A172 (cell line): ENCODE results near the gene IL20RB. TPM values are rescaled to one million over a fixed set of nuclear protein-coding genes. Genes with fewer than 3 reads are reported as not detected.

Experiments used
- DNase-seq: peaks from one replicate; pipeline ENCODE4 v3.0.0-alpha.2; 2015; ENCODE audit warnings: low spot score
- total RNA-seq: library from RNA; depleted of rRNA; stranded (reverse); fragments of >200 nt; shearing (Covaris generic); gene quantifications from 2 replicates; pipeline ENCODE4 v1.2.3, GENCODE V29; 2014; rRNA removed

Gene IL20RB, protein sequence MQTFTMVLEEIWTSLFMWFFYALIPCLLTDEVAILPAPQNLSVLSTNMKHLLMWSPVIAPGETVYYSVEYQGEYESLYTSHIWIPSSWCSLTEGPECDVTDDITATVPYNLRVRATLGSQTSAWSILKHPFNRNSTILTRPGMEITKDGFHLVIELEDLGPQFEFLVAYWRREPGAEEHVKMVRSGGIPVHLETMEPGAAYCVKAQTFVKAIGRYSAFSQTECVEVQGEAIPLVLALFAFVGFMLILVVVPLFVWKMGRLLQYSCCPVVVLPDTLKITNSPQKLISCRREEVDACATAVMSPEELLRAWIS
- total RNA-seq = 0.72 and 1.1 TPM in 2 replicates

DNA sequence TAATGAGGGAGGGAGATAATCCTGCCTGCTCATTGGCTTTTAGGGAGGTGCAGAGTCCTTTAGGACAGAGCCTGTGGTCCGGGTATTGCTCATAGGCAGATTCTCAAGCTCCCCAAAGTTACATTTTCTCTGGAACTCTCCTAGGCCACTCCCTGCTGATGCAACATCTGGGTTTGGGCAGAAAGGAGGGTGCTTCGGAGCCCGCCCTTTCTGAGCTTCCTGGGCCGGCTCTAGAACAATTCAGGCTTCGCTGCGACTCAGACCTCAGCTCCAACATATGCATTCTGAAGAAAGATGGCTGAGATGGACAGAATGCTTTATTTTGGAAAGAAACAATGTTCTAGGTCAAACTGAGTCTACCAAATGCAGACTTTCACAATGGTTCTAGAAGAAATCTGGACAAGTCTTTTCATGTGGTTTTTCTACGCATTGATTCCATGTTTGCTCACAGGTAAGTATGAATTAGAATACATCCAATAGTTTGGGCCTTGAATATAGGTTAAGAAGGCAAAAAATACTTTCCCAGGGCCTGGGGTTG is at the start of gene IL20RB:
TSS of gene IL20RB (plus strand) at position 233 of the 538 bp plus-strand sequence. CDS start at position 364, 131 bp downstream.
- DNase-seq = peak; percentile 35

DNA sequence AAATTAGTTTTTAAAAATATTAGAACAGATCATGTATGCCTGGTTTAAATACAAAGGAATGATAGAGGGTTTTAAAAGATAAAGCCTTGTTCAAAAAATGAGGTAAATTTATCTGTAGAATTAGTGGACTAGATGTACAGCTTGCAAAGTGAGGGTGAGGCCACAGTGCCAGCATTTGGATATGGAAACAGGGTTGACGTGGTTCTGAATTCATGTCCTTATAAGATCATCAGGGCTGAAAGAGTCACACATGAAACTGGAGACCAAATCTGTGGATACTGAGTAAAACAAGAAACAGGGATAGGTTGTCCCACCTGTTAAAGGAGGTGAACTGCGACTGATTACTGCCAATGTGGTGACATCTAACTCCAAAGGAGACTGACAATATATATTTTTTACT is 49.5 kb upstream of the IL20RB start:
- DNase-seq = no peak

DNA sequence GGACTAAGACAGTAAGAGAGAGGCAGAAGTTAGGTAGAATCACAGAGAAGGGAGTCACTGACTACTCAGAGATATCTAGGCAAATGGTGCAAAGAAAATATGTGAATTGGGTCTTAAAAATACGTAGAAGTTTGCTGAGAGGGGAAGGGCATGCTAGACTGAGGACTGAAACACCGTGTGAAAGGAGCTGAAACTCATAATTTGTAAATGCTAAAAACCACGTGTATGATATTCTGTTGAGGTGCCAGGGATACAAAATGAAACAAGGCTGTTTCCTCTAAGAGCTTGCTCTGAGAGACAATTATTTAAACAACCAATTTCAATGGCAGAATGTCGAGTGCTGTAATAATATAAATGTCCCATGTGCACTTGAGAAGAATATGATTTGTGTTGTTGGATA is 48.6 kb upstream of the IL20RB start:
- DNase-seq = no peak

DNA sequence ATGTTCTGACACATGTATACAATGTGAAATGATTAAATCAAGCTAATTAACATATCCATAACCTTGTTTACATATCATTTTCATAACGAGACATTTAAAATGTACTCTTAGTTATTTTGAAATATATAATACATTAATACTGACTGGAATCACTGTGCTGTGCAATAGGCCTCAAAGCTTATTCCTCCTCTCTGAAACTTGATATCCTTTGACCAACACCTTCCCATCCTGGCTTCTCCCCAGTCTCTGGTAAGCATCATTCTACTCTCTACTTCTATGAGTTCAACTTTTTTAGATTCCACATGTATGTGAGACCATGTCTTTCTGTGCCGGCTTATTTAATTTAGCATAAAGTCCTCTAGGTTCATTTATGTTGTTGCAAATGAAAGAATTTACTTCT is 47.1 kb upstream of the IL20RB start:
- no peak for DNase-seq

DNA sequence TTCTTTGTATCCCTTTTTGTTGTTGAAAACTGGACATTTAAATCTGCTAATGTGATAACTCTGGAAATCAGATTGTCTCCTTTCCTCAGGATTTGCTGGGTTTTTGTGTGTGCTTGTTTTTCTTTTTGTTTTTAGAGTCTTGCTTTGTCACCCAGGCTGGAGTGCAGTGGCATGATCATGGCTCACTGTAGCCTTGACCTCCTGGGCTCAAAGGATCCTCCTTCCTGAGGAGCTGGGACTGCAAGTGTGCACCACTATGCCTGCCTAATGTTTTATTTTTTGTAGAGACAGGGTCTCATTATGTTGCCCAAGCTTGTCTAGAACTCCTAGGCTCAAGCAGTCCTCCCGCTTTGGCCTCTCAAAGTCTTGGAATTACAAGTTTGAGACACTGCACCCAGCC is 44.6 kb upstream of the IL20RB start:
- no peak for DNase-seq

DNA sequence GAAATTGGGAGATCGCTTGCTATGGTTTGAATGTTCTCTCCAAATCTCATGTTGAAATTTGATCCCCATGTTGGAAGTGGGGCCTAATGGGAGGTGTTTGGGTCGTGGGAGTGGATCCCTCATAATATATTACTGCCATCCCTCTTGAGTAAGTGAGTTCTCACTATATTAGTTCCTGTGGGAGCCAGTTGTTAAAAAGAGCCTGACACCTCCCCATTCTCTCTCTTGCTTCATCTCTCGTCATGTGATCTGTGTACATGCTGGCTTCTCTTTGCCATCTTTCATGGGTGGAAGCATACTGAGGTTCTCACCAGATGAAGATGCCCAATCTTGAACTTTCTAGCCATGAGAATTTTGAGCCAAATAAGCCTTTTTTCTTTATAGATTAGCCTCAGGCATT is 43.0 kb upstream of the IL20RB start:
- DNase-seq = no peak

DNA sequence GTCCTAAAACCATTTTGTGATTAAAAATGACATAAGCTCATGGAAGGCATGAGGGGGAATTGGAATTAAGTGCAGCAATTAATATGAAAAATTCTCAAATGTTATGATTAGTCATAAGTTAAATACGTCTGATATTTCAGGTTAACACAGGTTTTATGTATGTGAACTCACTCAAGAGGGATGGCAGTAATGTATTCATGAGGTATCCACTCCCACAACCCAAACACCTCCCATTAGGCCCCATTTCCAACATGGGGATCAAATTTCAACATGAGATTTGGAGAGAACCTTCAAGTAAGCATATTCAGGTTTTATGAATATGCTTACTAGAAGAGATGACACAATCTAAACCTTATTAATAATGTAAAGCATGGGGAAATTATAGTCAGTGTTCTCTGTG is 41.6 kb upstream of the IL20RB start:
- DNase-seq = no peak

DNA sequence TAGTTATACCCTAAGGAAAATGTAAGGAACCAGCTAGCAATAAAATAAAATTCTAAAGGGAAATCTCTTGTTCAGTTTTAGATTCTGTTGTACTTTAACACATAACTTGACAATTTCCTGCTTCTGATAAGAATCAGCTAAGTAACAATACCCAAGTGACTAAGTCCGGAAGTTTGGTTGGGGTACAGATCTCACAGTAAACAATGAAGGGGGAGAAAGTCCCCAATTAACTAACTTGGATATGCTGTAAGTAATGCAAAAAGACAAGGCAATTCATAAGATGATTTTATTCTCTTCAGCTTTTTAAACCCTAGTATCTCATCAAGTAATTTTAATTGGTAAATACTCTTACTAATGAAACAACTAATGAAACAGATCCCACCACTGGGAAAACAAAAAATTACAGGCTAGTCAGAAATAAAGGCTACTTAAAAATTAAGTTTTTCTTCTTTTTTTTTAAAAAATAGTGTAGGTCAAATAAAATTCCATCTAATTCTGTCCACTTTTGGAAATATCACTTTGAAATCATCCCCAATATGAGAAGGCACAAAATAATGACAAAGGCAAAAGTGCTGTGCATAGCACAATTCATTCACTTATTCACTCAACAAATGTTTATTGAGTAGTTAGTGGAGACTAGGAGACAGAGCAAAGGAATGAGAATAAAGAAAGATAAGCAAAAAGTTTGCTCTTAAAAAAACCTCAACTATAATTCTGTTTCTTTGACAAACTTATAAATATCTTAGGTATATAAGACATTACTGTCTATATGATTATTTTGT is 37.8 kb upstream of the IL20RB start:
- DNase-seq = peak; percentile 39

DNA sequence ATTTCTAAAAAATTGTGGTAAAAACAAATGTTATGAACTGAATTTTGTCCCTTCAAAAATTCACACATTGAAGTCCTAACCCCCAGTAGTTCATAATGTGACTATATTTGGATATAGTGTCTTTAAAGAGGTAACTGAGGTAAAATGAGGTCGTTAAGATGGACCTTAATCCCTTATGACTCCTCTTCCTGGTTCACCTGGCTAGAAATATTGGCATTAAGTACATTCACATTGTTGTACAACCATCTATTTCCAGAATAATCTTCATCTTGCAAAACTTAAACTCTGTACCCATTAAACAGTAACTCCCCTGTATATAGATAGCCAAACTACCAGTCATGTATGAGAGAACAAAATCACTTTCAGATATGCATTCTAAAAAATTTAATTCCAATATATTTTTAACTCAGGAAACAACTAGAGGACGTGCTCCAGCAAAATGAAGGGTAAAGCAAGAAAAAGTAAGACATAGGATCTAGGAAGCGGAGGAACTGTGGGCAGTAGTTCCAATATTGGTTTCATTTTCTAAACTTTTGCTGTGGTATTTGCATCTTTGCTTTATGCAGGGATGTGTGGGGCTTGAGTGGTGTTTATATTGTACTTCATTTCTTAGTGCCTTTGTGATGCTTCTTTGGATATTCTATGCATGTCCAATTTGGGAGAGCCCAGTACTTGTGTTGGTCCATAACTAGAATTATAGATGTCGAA is 36.7 kb upstream of the IL20RB start:
- DNase-seq = no peak

DNA sequence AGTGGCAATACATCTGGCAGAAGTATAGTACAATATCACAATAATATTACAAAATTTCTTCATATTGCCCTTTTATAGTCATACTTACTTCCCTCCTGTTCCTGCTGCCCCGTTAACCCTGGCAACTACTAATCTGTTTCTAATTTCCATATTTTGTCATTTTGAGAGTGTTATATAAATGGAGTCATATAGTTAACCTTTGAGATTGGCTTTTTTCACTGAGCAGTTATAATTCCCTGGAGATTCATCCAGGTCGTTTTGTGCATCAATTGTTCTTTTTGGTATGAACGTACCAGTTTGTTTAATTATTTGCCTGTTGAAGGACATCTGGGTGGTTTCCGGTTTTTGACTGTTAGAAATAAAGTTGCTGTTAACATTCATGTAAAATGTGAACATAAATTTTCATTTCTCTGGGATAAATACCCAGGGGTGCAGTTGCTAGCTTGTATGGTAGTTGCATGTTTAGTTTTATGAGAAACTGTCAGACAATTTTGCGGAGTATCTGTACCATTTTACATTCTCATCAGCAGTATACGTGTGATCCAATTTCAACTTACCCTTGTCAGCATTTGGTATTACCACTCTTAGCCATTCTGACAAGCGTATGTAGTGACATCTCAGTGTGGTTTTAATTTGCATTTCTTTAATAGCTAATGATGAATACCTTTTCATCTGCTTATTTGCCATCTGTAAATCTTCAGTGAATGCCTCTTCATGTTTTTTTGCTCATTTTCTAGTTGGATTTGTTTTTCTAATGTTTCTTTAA is 32.2 kb upstream of the IL20RB start:
- DNase-seq = no peak

DNA sequence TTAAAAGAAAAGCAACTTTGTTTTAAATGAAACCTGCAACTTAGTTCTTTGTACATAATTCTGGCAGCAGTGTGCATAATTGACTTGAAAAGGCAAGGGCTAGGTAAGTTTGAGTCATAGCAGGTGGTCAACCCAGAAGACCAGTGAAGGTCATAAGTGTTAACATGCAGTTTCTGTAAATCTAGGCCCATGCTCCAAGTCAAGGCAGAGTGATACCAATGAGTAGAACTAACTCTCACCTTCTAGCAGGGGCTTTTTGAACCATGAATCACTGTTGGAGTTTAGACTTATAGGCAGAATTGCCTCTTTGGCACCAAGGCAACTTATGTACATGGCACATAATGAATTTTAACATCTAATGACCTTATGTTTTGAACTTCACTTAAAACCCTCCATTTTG is 29.5 kb upstream of the IL20RB start:
- DNase-seq = no peak

DNA sequence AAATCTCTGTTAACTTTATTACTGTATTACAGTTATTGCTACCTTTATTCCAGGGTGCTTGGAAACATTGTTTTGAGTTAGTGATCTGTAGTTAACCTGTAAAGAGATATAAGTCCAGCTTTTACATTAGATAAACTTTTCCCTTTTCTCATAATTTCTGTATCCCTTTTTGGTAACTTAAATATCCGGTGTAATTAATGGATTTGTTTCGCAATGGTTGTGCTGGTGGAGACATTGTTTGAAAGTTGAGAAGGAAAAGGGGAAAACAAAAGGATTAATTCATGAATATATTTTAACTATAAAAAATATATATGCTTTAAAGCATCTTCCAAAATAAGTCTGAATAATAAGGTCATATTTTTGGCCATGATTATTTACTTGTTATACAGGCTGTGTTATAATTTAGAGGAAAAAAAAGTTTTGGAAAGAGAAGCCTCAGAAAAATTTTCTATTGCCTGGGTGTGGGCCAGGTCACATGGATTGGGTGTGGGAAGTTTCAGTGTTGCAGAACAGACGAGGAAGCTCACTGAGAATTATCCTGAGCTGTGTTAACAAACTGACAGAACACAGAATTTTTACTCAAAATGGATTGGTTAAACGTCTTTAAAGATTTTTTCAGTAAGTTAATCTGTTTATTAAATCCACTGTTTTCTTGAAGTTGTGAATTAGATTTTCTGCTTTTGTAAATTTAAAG is 27.7 kb upstream of the IL20RB start:
- no peak for DNase-seq

DNA sequence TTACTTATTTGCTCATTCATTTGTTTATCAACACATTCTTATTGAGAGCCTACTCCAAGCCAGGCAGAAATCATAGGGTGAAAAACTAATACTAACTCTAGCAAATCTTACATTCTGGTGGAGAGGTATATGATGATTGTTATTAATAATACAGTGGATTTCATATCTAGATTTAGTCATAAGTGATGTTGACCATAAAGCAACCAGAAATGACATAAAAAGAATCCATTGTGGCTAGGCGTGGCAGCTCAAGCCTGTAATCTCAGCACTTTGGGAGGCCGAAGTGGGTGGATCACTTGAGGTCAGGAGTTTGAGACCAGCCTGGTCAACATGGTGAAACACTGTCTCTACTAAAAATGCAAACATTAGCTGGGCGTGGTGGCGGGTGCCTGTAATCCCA is 26.2 kb upstream of the IL20RB start:
- no peak for DNase-seq

DNA sequence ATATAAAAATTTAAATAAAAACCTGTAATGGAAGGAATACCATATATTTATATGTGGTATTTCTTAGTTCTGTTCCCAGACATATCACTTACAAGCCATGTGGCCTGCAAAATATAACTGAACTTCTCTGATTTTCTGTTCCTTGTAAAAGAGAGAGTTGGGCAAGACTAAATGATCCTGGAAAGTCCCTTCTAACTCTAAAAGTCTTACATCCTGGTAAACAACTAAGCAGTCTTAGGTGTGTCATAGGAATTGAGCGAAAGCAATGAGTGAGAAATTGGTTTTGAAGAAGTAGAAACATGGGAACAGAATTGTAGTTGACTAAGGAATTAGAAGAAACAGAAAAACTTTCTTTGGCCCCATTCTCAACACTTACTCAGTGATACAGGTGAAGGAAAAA is 25.3 kb upstream of the IL20RB start:
- DNase-seq = no peak

DNA sequence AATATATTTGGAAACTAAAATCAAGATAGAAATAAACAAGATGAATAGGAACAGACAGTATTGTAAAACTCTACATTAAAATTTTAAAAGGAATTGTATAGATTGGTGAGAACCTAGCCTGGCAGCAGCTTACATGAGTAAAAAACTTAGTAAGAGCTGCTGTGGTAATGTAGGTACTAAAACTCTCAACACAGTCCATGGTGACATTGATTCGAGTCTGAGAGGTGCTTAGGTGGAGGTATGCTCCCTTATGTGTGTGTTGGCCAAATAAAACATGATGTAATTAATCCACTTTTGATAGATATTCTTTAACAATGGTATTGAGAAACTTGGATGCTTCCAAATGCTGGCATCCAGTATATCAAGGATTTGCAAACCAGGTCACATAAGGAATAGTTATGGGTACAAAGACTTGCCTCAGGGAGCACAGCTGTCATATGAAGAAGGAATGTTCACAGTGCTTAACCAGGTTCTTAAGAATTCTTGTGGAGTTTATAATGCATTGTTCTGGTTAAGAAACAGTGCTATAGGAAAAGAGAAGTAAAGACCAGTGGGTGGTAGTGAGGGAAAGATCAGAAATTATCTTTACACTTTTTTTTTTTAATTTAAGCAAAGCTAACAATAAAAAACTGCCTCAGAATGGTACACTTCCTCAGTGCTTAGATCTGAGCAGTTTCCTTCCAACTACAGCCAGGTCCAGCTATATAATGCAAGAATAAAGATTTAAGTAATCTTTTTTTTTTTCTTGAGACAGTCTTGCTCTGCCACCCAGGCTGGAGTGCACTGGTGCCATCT is 24.6 kb upstream of the IL20RB start:
- no peak for DNase-seq

DNA sequence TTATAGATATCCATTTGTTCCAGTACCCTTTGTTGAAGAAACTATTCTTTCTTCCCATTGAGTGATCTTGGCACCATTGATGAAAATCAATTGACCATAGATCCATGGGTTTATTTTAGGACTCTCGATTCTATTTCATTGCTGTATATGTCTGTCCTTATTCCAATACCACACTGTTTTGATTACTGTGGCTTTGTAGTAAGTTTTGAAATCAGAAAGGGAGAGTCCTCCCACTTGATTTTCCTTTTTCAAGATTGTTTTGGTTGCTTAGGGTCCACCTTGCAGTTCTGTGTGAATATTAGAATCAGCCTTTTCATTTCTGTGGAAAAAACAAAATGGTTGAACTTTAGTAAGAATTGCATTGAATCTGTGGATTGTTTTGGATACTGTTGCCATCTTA is 20.6 kb upstream of the IL20RB start:
- DNase-seq = no peak

DNA sequence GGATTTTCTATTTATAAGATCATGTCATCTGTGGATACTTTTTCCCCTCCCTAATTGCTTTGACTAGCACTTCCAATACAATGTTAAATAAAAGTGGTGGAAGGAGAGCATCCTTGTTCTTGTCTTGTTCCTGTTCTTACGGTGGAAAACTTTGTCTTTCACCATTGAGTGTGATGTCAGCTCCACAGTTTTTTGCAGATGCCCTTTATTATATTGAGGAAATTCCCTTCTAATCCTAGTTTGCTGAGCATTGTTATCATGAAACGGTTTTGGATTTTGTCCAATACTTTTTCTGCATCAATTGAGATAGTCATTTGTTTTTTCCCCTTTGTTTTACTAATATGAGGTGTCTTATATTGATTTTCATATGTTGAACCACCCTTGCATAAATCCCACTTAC is 19.9 kb upstream of the IL20RB start:
- DNase-seq = no peak

DNA sequence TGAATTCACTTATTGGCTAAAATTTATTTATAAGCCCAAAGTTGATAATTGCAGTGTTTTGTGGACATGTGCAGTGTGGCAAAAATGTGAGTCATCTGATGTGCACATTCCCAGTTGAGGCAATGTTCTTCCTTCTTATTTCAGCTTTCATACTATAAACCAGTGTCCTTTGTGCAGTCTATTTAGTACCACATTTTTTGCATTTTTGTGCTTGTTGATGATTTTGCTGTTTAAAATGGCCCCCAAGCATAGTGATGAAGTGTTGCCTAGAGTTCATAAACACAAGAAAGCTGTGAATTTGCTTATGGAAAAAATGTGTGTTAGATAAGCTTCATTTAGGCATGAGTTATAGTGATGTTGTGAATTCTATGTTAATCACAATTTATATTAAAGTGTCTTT is 19.4 kb upstream of the IL20RB start:
- DNase-seq = no peak

DNA sequence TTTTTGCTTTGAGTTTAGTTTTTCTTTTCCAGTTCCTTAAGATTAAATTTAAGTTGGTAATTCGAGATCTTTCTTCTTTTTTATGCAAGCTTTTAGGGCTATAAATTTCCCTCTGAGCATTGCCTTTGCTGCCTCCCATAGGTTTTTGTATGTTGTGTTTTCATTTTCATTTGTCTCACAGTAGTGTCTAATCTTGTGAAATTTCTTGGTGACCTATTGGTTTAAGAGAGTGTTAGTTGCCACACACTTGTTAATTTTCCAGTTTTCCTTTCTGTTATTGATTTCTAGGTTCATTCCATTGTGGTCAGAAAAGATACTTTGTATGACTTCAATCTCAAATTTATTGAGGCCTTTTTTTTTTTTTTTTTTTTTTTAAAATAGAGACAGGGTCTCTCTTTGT is 18.3 kb upstream of the IL20RB start:
- no peak for DNase-seq

DNA sequence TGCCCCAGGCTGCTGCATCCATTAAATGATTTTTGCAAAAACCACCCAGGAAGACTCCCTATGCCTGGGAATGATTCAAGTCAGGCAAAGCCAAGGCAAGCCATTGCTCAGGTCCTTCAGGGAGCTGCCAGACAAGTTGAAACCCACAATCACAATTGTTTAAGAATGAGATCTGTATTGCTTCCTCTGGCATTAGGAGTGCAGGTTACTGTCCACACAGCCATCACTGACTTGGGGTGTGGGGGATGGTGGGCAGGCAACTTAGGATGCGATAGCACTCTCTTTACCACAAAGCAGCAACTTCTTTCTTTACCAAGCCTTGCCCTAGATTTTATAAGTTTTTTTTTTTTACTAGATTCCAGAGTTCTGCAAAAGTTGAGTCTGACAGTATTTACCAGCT is 15.0 kb upstream of the IL20RB start:
- no peak for DNase-seq
